Measurements from ENCODE around the gene CDH4. TPM values are rescaled to one million over a fixed set of nuclear protein-coding genes. Genes with fewer than 3 reads are reported as not detected.

The CDH4 gene
- total RNA-seq, 1 donor from 2014 or later = 8.3 TPM

DNA sequence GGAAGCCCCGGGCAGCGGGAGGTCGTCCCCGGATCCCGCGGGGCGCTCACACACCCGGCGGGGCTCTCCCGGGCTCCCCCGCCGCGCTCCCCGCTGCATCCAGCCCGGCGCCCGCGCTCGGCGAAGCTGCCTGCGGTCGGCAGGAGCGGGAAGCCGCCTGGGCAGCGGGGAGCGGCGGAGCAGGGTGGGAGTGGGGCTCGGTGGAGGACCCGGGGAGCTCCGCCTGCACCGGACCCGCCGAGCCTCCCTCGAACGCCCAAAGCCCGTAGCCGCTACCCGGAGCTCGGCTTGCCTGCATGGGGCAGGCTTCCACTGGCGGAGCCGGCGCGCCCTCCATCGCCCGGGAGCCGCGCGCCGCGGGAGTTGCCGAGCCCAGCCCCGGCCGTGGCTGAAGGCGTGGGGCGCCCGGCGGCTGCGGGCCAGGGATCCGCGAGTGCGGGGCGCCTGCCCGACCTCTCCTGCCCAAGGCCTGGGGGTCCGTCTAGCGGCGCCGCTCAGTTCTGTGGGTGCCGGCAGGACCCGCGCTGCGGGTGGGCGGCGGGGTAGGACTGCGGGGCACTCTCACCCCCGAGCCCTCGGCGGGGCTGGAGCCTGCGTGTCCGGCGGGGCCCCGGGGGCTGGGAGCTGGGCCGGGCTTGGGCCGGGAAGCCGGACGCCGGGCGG is 671 bp downstream of the CDH4 start:
- TF ChIP-seq, protein P1, sequence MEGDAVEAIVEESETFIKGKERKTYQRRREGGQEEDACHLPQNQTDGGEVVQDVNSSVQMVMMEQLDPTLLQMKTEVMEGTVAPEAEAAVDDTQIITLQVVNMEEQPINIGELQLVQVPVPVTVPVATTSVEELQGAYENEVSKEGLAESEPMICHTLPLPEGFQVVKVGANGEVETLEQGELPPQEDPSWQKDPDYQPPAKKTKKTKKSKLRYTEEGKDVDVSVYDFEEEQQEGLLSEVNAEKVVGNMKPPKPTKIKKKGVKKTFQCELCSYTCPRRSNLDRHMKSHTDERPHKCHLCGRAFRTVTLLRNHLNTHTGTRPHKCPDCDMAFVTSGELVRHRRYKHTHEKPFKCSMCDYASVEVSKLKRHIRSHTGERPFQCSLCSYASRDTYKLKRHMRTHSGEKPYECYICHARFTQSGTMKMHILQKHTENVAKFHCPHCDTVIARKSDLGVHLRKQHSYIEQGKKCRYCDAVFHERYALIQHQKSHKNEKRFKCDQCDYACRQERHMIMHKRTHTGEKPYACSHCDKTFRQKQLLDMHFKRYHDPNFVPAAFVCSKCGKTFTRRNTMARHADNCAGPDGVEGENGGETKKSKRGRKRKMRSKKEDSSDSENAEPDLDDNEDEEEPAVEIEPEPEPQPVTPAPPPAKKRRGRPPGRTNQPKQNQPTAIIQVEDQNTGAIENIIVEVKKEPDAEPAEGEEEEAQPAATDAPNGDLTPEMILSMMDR (conservative IDR thresholded peaks at IDR 0.05) = no peak
- DNase-seq (ENCODE audit: extremely low spot score, unreplicated experiment) = no peak
- peaks cover 77% of the 10 kb centered on the region for H3K27me3 Mint-ChIP-seq
- no peak overlapping the region for H3K27ac Mint-ChIP-seq
- no peak overlapping the region for H3K4me3 Mint-ChIP-seq
- peaks cover 19% of the 10 kb centered on the region for H3K4me1 Mint-ChIP-seq (ENCODE audit: unreplicated experiment)
- H3K36me3 Mint-ChIP-seq = no peaks in the 10 kb centered on the region
- H3K9me3 Mint-ChIP-seq = no peaks in the 10 kb centered on the region

DNA sequence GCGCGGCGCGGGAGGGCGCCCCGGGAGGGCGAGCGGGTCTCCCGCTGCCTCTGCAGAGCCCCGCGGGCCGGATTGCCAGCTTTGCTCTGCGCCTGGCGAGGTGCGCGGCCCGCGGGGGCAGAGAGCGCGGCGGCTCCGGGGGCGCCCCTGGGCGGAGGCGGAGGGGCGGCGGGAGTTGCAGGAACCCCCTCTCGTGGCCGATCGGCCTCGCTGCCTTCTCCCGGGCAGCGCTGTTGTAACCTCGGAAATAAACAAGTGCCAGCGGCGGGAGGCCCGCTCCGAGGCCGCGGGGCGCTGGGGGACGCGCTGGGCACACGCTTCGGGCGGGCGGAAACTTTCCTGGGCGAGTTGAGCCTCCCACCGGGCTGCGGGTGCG is 1.2 kb downstream of the CDH4 start:
- peaks cover 73% of the 10 kb centered on the region for H3K27me3 Mint-ChIP-seq
- TF ChIP-seq, protein P1 (conservative IDR thresholded peaks at IDR 0.05) = peak; percentile 70

DNA sequence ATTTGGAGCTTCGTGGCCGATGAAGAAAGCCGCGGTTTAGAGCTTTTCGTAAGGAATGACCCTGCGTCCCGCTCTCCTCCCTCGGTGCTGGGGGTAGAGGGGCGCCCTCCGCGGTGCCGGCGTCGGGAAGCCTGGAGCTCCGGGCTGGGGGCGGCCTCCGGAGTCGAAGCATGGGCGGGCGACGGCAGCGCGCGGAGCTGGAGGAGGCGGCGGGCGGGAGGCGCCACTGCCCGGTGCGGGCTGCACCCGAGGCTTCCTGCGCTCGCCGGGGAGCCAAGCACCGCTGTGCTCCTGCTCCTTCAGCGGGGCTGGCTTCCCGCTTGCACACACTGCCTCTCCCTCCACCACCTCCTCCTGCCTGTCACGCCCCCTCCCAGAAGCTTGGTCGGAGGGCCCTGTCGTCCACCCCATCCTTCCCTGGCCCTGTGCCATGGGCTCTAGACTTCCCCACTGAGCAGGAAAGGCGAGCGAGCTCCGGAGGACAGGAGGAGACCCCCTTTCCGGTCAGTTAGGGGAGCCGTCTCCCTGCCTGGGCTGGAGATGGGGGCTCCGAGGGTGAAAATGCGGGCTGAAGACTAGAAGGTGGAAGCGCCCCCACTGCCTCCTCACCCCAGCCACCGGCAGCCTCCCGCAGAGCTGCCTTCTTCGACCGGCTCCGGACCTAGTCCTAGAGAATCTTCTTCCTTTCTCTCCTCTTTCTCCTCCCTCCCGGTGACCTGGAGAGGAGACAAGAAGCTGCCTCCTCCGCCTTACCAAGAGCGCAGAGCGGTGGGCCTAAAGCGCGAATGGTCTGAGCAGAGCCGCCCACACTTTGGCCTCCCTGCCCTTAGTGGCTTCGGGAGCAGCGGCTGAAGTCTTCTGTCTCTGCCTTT is 1.8 kb downstream of the CDH4 start:
- Mint-ChIP-seq H3K27ac (peak overlapping the region; percentile 34), H3K36me3 (no peaks in the 10 kb centered on the region), H3K4me3 (peak overlapping the region; percentile 89), H3K4me1 (ENCODE audit: unreplicated experiment) (peaks cover 19% of the 10 kb centered on the region), H3K9me3 (no peaks in the 10 kb centered on the region), H3K27me3 (peaks cover 74% of the 10 kb centered on the region)
- DNase-seq (ENCODE audit: extremely low spot score, unreplicated experiment) = no peak
- TF ChIP-seq, protein P1 (conservative IDR thresholded peaks at IDR 0.05) = peak; percentile 2

More for the DNA sequence above, 1.2 kb downstream of the CDH4 start:
- no peak for DNase-seq (ENCODE audit: extremely low spot score, unreplicated experiment)
- H3K4me1 Mint-ChIP-seq (ENCODE audit: unreplicated experiment) = peaks cover 19% of the 10 kb centered on the region
- H3K9me3 Mint-ChIP-seq = no peaks in the 10 kb centered on the region
- no peak overlapping the region for H3K27ac Mint-ChIP-seq
- peak overlapping the region; percentile 69 for H3K4me3 Mint-ChIP-seq
- no peaks in the 10 kb centered on the region for H3K36me3 Mint-ChIP-seq

DNA sequence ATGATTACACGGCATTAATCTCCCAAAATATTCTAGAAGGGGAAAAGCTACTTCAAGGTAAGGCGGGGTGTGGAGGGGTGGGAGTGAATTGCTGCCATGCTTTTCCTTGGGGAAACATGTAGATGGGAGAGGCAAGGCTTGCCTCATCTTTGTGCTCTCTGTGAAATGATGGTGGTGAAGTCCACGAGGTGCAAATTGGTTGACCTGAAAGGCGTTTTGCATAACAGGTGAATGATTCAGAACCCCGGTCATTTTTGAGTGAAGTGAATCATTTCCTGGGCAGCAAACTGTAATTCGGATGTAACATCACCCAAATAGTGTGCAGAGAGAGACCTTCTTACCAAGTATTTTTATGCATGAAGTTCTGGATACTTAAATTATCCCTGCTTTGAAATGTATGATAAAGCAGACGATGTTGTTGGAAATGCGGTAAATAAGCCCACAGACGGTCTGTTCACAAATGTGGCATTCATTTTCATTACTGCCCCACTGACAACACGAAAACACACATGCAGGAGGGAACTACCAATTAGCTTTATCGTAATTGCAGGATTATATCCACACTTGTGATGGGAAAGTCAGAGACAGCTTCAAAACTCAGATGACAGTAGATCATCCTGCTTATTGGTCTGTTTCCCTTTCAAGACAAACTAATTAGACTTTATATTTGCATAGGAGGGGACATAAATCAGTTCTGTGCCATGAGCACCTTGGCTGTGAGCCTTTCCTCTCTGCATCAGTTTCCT is 3.0 kb downstream of the CDH4 start:
- H3K9me3 Mint-ChIP-seq = no peaks in the 10 kb centered on the region
- H3K4me1 Mint-ChIP-seq (ENCODE audit: unreplicated experiment) = peaks cover 19% of the 10 kb centered on the region
- no peaks in the 10 kb centered on the region for H3K36me3 Mint-ChIP-seq
- peaks cover 71% of the 10 kb centered on the region for H3K27me3 Mint-ChIP-seq
- no peak overlapping the region for H3K27ac Mint-ChIP-seq
- no peak for DNase-seq (ENCODE audit: extremely low spot score, unreplicated experiment)
- TF ChIP-seq, protein P1 (conservative IDR thresholded peaks at IDR 0.05) = no peak
- H3K4me3 Mint-ChIP-seq = peak overlapping the region; percentile 89

DNA sequence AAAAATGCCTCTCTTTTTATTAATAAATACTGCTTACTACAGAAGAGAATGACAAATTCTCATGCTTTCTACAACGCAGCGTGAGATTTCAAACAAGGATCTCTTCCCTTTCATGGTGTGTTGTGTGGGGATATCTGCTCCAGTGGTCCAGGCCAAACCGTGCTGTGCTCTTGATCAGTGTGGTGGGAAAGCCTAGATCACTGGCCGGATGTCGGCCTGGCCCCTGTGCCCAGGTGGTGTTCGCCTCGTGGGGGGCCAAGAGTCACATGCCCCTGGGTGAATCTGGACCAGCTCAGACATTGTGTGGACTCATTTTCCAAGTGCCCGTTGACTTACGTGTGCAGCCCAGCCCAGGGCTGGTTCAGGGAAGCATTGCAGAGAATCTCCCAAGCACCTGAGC is 4.3 kb downstream of the CDH4 start:
- H3K9me3 Mint-ChIP-seq = no peaks in the 10 kb centered on the region
- H3K27me3 Mint-ChIP-seq = peaks cover 65% of the 10 kb centered on the region
- H3K4me1 Mint-ChIP-seq (ENCODE audit: unreplicated experiment) = peaks cover 19% of the 10 kb centered on the region
- H3K36me3 Mint-ChIP-seq = no peaks in the 10 kb centered on the region
- no peak for DNase-seq (ENCODE audit: extremely low spot score, unreplicated experiment)
- no peak overlapping the region for H3K4me3 Mint-ChIP-seq
- no peak overlapping the region for H3K27ac Mint-ChIP-seq
- TF ChIP-seq, protein P1 (conservative IDR thresholded peaks at IDR 0.05) = no peak
